A549 (cell line): ENCODE results near the gene RPL29. TPM values are rescaled to one million over a fixed set of nuclear protein-coding genes. Genes with fewer than 3 reads are reported as not detected.

Experiments used
- ATAC-seq, 2 experiments: fragments of 200-7000 bp in 1 of 2; fragments of >200 bp in 1 of 2; cut with Nextera tagmentation in 1 of 2; cut with Tn5 transposase in 1 of 2; 3 replicates each; pipeline versions ENCODE4 v1.8.0 to v1.9.1; 2018 to 2020; ENCODE audit warnings: mild to moderate bottlenecking in 1 of 2, moderate library complexity in 1 of 2
- CTCF ChIA-PET: fragments of 300-600 bp; sonication (Branson Sonifier 250); formaldehyde crosslinking; extraction: SDS; loops from one replicate; lab custom pipeline; 2021; ENCODE audit warnings: antibody characterized with exemption, inconsistent platforms; lab: Yijun Ruan, JAX
- POLR2A ChIA-PET: fragments of 350-600 bp; formaldehyde crosslinking; extraction: SDS; loops from one replicate; lab custom pipeline; 2021; ENCODE audit warnings: antibody characterized with exemption, inconsistent platforms; lab: Yijun Ruan, JAX
- DNase-seq, 2 experiments: peaks; one replicate each; pipeline versions ENCODE4 v3.0.0 to v3.0.0-alpha.2; 2011 to 2016; ENCODE audit warnings: low read depth in 1 of 2, low spot score in 1 of 2
- FAIRE-seq: peaks from 2 replicates; lab custom pipeline; 2011; peaks lifted over from hg19 to GRCh38; lab: Jason Lieb, UNC
- H3K27ac ChIP-seq, 2 experiments: fragments of >200 bp; sonication (Bioruptor Twin); formaldehyde crosslinking; 3 replicates each; pipeline ENCODE4 v1.5.1; 2016 to 2017
- H3K4me1 ChIP-seq: fragments of >200 bp; sonication (Bioruptor Twin); formaldehyde crosslinking; 3 replicates; pipeline ENCODE4 v1.6.1; 2016
- H3K4me2 ChIP-seq: fragments of >200 bp; sonication (Bioruptor Twin); formaldehyde crosslinking; 3 replicates; pipeline ENCODE4 v1.6.1; 2016
- H3K4me3 ChIP-seq: fragments of >200 bp; sonication (Bioruptor Twin); formaldehyde crosslinking; 3 replicates; pipeline ENCODE4 v1.5.1; 2016
- H3K9me3 ChIP-seq: fragments of >200 bp; sonication (Bioruptor Twin); formaldehyde crosslinking; 3 replicates; pipeline ENCODE4 v1.6.1; 2016
- BCL3 ChIP-seq: fragments of >200 bp; sonication (Bioruptor Twin); formaldehyde crosslinking; IDR thresholded peaks from 3 replicates; pipeline ENCODE4 v1.6.1; 2016
- BHLHE40 ChIP-seq: IDR thresholded peaks from 2 replicates; pipeline ENCODE4 v1.6.1; 2012; ENCODE audit warnings: low read depth, low read length, inconsistent platforms
- CHD2 ChIP-seq: fragments of 150-350 bp; IDR thresholded peaks from 2 replicates; pipeline ENCODE4 v1.6.1; 2014; ENCODE audit warnings: low read length; ENCODE audit not compliant: partially characterized antibody
- CTCF ChIP-seq: fragments of >200 bp; sonication (Bioruptor Twin); formaldehyde crosslinking; IDR thresholded peaks from 3 replicates; pipeline ENCODE4 v1.5.1; 2016
- E2F6 ChIP-seq: IDR thresholded peaks from 2 replicates; pipeline ENCODE4 v1.6.1; 2012; ENCODE audit warnings: low read depth, borderline replicate concordance
- ELK1 ChIP-seq: fragments of 150-350 bp; IDR thresholded peaks from 2 replicates; pipeline ENCODE4 v1.6.1; 2014; ENCODE audit warnings: low read depth, mild to moderate bottlenecking, low read length
- EP300 ChIP-seq, 2 experiments: fragments of >200 bp; sonication (Bioruptor Twin); formaldehyde crosslinking; IDR thresholded peaks; 2 replicates in 1 of 2; 3 replicates in 1 of 2; pipeline ENCODE4 v1.6.1; 2016 to 2017
- FOXS1 ChIP-seq: fragments of 250-450 bp; sonication (Bioruptor Pico); IDR thresholded peaks from 2 replicates; pipeline ENCODE4 v1.5.0; 2020; ENCODE audit warnings: mild to moderate bottlenecking, moderate library complexity
- GATA3 ChIP-seq: IDR thresholded peaks from 2 replicates; pipeline ENCODE4 v1.6.1; 2012; ENCODE audit warnings: borderline replicate concordance
- HDAC2 ChIP-seq: fragments of 200-600 bp; sonication (generic); IDR thresholded peaks from 2 replicates; pipeline ENCODE4 v1.6.1; 2016
- HES2 ChIP-seq: fragments of >200 bp; sonication (Bioruptor Twin); formaldehyde crosslinking; IDR thresholded peaks from 2 replicates; pipeline ENCODE4 v1.6.1; 2016
- HOXB5 ChIP-seq: fragments of 250-450 bp; sonication (Bioruptor Pico); IDR thresholded peaks from 2 replicates; pipeline ENCODE4 v1.5.0; 2020; ENCODE audit warnings: mild to moderate bottlenecking, moderate library complexity
- JUNB ChIP-seq: fragments of >200 bp; sonication (Bioruptor Twin); formaldehyde crosslinking; IDR thresholded peaks from 2 replicates; pipeline ENCODE4 v1.6.1; 2016
- KDM1A ChIP-seq: fragments of 200-600 bp; sonication (generic); IDR thresholded peaks from 2 replicates; pipeline ENCODE4 v1.6.1; 2016; ENCODE audit warnings: low read depth, mild to moderate bottlenecking
- KDM5A ChIP-seq: fragments of 200-600 bp; sonication (generic); IDR thresholded peaks from 2 replicates; pipeline ENCODE4 v1.6.1; 2016; ENCODE audit warnings: antibody characterized with exemption, mild to moderate bottlenecking
- NFE2L2 ChIP-seq: fragments of 150-350 bp; conservative IDR thresholded peaks from 2 replicates; pipeline ENCODE4 v1.6.1; 2014; ENCODE audit warnings: low read length
- NPAS2 ChIP-seq: fragments of 250-450 bp; sonication (Bioruptor Pico); IDR thresholded peaks from 2 replicates; pipeline ENCODE4 v1.8.0; 2022; ENCODE audit warnings: mild to moderate bottlenecking, moderate library complexity, borderline replicate concordance
- PBX3 ChIP-seq: IDR thresholded peaks from 2 replicates; pipeline ENCODE4 v1.6.1; 2012
- PHF8 ChIP-seq: fragments of 200-600 bp; sonication (generic); IDR thresholded peaks from 2 replicates; pipeline ENCODE4 v1.6.1; 2016; ENCODE audit warnings: low read depth, mild to moderate bottlenecking, antibody characterized with exemption, moderate library complexity, borderline replicate concordance
- RFX5 ChIP-seq: fragments of 450-650 bp; IDR thresholded peaks from 2 replicates; pipeline ENCODE4 v1.7.1; 2014; ENCODE audit warnings: antibody characterized with exemption, mild to moderate bottlenecking, moderate library complexity
- RNF2 ChIP-seq: fragments of 200-600 bp; sonication (generic); IDR thresholded peaks from 2 replicates; pipeline ENCODE4 v1.6.1; 2016; ENCODE audit warnings: low read depth, mild to moderate bottlenecking, antibody characterized with exemption, moderate library complexity, borderline replicate concordance
- USF2 ChIP-seq: fragments of 450-650 bp; IDR thresholded peaks from 2 replicates; pipeline ENCODE4 v1.6.1; 2014; ENCODE audit warnings: antibody characterized with exemption
- WGBS: methylation state at CpG from one replicate; pipeline ENCODE4 v1.1.6; 2017; ENCODE audit errors: missing lambda C conversion rate; 5-methylcytosine and 5-hydroxymethylcytosine counted together
- polyA plus RNA-seq, 4 experiments: library from polyadenylated mRNA; depleted of rRNA in 3 of 4; stranded (reverse); fragments of >200 nt; fragmentation: RNase III in 1 of 4; extraction: RNeasy Plus Mini Kit Qiagen cat#74134 plus additional on column Dnase treatment in 1 of 4; gene quantifications; 2 replicates in 3 of 4; 3 replicates in 1 of 4; pipeline ENCODE4 v1.2.3, GENCODE V29; 2011 to 2017

The RPL29 gene
- polyA plus RNA-seq, 2 of the 4 experiments (the other 2 are of a cell fraction) = 808 to 1,152 TPM

- FAIRE-seq (no peak), ATAC-seq (no peak), DNase-seq (no peak)
- 50% methylated on average over 5 of the region's 10 CpGs for WGBS
- ChIA-PET POLR2A (no interaction called here), CTCF (interaction anchor here (1.6 kb wide), 1 partner anchor 28 kb away, joined by 5 read pairs; no protein-coding TSS in a partner anchor)
- H3K4me1 ChIP-seq = no peaks in the 10 kb centered on the region
- H3K9me3 ChIP-seq = no peaks in the 10 kb centered on the region
- H3K4me2 ChIP-seq = no peak overlapping the region
- H3K4me3 ChIP-seq = no peak overlapping the region
- no peak overlapping the region for H3K27ac ChIP-seq
- no peak for TF ChIP-seq CHD2
- TF ChIP-seq HOXB5 (CRISPR knock-in tag) = no peak
- no peak for TF ChIP-seq ELK1
- TF ChIP-seq FOXS1 (CRISPR knock-in tag) = no peak
Observed at GRCh38 chr3:52029535-52029934, 33.8 kb upstream of the RPL29 start.

- FAIRE-seq (no peak), ATAC-seq (no peak), DNase-seq (no peak)
- Histone ChIP-seq H3K4me3 (no peak overlapping the region), H3K4me2 (no peak overlapping the region), H3K4me1 (no peaks in the 10 kb centered on the region), H3K9me3 (no peaks in the 10 kb centered on the region), H3K27ac (no peak overlapping the region)
- 100% methylated on average over 1 of the region's 9 CpGs for WGBS
- TF ChIP-seq BCL3 (no peak), GATA3 (no peak), NFE2L2 (no peak), RFX5 (no peak), PBX3 (no peak), PHF8 (no peak), USF2 (no peak), E2F6 (no peak), JUNB (no peak), HES2 (no peak), BHLHE40 (no peak), EP300 (IDR thresholded peaks at IDR 0.05) (no peak), RNF2 (no peak), KDM5A (no peak), NPAS2 (CRISPR knock-in tag) (no peak), HDAC2 (no peak), CTCF (no peak), KDM1A (no peak), HOXB5 (CRISPR knock-in tag) (no peak)
- CTCF ChIA-PET = interaction anchor here (0.7 to 0.8 kb wide), 3 partner anchors 25 to 94 kb away, joined by 3 read pairs; no protein-coding TSS in a partner anchor
- POLR2A ChIA-PET = no interaction called here
Observed at GRCh38 chr3:52029053-52029452, 33.4 kb upstream of the RPL29 start.
